ACHN (cell line): ENCODE measurements around the gene ZEB2.
A peak's percentile ranks its signal among the peaks of the same experiment; 100 is the strongest.

Experiments
- DNase-seq: peaks from one replicate; pipeline ENCODE4 v3.0.0-alpha.2; 2015
- in situ Hi-C: cut with HindIII; loops from 2 replicates; pipeline ENCODE4 v1.10.0; 2017; ENCODE audit warnings: low sequenced_read_pairs, low pct_ligation_motif_present, low pct_unique_long_range_greater_than_20kb

ZEB2 gene

DNA sequence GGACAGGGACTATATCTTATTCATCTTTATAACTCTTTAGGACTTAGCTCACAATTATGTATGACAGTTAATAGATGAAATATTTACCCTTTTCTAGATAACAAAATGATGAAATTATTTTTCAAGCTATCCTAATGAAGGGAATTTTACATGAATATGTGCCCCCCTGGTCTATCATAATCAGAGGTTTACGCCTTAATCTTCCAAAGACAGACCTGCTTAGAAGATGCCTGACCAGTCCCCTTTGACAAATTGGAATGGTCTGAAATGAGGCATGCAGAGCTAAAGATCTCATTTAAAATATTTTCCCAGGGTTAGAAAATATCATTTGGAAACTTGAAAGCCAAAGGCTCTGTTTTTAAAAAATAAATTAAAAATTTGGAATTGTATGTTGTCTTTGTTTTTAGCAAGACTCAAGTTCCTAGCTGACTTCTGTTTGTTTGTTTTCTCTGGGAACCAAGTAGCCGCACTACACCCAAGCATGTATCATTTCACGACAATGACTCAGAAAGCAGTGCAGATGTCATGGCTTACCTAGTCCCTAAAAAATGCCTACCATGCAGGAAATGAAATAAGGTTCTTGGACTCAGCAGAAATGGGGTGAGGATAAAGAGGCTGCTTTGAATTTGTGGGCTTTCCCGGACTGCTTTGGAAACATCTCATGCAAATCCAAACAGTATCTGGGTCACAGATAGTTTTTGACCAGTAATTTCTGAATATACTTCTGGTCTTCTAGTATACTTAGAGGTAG lies 162.1 kb downstream of the ZEB2 start:
- in situ Hi-C loops, result no loop called here
- peak; percentile 97 for DNase-seq

DNA sequence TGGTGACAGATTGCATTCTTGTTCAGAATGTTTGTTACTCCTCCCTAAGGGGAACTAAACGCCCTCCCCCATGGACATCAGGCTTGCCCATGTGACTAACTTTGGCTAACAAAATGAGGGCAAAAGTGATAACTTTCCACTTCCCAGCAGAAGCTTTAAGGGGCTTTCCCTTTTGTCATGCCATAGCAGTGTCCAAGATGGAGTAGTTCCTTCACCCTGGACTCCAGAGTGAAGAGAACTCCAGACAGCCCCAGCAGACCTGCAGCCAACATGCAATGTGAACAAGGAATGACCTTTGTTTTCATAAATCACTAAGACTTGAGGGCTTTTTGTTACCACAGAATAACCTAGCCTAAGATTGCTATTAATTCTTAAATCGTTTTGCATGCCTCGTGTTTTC lies 163.5 kb downstream of the ZEB2 start:
- in situ Hi-C loops, result no loop called here
- no peak for DNase-seq

DNA sequence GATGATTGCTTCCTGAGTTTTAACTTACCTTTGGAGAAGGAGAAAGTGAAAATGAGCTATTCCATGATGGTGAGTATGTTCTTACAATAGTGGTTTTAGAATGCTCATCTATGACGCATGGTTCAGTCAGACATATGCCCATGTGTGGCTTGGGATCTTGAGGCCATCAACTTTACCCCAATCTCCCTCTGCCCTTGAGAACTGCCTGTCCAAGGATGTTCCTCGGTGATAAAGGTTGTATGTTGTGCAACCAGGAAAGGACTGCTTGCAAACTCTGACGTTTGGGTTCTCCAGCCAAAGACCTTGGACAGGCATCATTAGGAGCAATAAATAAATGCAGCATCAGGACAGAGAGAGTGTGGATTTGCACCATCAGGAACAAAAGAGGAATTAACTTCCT lies 165.0 kb downstream of the ZEB2 start:
- in situ Hi-C loops, result no loop called here
- no peak for DNase-seq

DNA sequence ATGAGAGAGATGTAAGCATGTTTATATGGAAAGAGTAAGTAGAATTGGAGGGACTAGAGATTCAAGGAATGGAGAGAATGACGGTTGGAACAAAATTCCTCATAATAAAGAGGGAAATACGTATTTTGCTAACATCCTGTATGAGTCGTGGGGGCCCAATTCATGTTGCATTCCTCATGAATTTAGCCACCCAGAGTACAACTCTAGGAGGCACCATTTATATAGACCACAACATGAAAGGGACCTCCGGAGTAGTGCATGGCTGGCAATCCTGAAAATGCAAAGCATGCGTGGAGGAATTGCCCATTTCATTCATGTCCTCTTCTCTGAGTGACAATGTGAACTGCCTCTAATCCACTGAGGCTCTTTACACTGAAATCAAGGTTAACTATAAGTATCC lies 168.2 kb downstream of the ZEB2 start:
- in situ Hi-C loops, result no loop called here

DNA sequence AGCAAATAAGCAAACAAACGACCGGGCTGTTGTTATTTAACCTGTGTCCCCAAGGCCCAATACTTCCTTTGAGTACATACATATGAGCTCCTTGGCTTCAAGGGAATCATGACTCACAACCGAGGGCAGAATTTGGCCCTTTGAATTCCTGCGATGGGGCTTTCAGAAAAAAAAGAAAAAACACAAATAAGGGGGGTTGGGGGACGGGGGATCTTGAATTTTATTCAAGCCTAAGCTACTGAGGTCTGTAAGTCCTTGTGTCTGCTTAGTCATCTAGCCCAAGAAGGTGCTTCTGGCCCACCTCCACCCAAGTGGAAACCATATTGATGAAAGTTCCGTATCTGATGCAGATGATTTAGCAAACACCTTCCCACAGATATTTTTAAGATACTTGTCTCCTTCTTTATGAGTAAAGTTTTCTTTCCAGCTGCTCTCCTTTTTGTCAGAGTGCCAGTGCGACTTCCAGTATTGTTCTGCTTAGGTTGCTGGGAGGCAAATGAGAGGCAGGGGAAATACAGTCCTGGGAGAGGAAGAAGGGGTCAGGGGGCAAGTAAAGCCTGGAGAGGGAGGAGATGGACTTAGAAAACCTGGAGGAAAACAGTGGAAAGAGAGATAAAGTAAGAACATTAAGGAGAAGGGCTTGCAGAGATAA lies 169.6 kb downstream of the ZEB2 start:
- in situ Hi-C loops, result no loop called here
- no peak for DNase-seq

More for the DNA sequence above, 168.2 kb downstream of the ZEB2 start:
- DNase-seq, result no peak

DNA sequence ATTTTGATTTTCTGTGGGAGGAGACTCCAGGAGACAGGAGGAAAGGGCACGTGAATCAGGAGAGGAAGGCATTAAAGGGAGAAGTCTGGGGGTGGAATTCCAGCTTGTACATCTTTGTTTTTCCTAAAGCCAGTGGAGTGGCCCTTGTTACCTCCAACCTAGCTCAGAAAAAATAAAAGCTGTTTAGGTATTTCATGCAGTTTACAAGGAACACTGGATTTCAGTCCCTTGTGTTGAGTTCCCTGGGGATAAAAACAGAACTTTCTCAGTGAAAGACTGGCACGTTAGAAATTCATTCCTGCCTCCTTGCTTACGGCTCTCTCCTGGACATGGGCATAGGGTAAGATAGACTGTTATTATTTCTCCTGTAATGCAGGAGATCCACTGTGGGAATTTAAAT lies 170.2 kb downstream of the ZEB2 start:
- in situ Hi-C loops, result no loop called here
- no peak for DNase-seq

DNA sequence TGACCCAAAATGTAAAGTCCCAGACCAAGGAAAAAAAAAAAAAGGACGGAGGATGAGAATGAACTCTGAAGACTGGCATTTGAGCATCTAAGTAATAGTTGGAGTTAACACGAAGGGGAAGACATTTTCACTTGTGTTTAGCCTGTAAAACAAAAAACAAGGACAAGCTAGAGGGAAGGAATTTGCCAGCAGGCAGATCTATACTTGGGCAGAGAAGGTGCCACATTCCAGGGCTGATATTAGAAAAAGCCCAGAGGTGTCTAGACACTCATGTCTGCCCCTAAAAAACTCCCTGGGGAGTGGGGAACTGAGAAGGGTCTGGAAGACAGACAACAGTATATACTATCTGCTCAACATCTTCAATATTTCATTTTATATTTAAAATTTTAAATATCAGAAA lies 171.1 kb downstream of the ZEB2 start:
- in situ Hi-C loops, result no loop called here
- no peak for DNase-seq

DNA sequence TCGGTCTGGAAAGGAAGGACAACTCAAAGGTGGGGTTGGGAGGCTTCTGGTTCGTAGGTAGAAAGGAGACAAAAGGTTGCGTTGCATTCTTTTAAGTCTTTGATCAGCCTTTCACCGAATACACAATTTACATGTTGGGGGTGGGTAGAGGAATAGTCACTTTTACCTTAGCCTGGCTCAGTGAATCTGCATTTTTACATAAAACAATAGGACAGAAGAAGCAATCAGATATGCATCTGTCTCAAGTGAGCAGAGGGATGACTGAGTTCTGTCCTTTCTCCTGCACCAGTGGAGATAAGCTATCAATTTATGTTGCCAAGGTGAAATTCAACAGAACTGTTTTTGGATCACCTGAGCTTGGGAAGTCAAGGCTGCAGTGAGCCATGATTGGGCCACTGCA lies 173.7 kb downstream of the ZEB2 start:
- DNase-seq, result no peak
- in situ Hi-C loops, result no loop called here

DNA sequence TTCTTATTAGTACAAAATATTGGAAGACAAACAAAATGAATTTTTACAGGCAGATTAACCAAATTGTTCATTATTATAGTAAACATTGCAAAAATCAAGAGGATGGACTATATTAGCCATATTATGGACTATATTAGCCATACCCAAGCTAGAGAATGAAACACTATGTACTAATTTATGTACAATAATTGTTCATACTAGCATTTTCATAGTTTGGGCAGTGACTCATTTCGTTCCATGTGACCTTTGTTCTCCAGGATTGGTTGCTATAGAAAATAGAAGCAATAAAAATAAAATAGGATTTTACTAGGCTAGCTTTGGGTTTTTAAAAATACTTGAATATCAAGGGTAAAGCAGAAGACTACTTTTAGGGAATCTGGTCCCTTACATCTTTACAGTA lies 176.8 kb downstream of the ZEB2 start:
- no peak for DNase-seq
- in situ Hi-C loops, result no loop called here

DNA sequence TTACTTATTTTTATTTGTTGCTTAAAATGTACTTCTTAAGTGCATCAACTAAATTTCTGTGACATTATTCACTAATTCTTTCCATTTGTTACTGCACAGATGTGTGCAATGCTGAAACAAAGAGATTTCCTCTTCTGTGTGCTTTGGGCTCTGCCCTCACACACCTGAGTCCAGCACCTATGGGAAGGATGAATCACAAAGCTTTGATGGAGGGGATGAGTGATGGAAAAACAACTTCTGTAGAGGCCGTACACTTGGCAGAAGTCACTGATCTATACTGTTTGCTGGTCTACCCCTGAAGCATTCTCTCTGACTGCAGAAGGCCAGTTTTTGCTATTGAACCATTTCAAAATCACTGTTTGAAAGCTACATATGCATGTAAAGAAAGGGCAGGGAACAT lies 178.4 kb downstream of the ZEB2 start:
- DNase-seq, result no peak
- in situ Hi-C loops, result no loop called here

DNA sequence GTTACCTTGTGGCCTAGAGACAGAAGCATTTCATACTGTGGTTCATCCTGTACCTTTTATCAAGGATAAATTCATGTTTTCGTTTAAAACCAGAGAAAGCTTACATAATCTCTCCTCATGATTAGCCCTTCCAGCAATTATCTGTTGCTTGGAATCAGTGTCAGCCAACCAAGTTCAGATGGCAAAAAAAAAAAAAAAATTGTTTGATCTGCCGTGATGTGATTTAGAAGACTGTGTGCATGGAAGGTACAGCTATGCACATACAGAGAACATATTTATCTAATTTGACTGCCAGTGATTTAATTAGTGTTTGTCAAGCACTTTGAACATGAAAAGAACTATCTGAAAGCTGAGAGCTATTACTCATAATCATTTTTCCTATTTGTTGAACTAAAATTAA lies 180.9 kb downstream of the ZEB2 start:
- in situ Hi-C loops, result no loop called here
- DNase-seq, result no peak

DNA sequence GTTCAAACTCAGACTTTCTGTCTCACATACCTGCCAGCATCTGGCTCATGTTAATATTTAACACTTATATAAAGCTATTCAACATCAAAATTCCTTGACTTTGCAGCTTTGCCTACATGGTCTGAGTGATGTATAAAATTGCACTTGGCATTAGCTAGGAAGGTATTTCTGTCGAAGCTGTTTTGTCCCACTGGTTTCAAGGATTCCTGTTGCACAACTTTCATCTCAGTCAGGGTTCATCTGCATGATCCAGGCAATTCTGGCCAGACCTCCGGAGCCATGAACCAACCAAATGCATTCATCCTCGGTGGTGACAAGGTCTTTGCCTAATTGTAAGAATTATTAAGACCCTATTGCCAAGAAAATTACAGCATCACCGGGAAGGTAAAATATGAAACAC lies 185.4 kb downstream of the ZEB2 start:
- in situ Hi-C loops, result no loop called here
- DNase-seq, result no peak
